ENCODE results near the gene DIPK1B.

GRCh38 chr9:136756134-136756438, 43.7 kb downstream of the DIPK1B start:
- no peak for TF ChIP-seq CTCF (IDR thresholded peaks at IDR 0.05)
- TF ChIP-seq POLR2A (IDR thresholded peaks at IDR 0.05) = no peak
- TF ChIP-seq POLR2AphosphoS5 (IDR thresholded peaks at IDR 0.05) = no peak
- TF ChIP-seq EP300 (IDR thresholded peaks at IDR 0.05) = no peak
